HEK293T (cell line): ENCODE results near the gene SPDYE2.
"Not testable (repeated sequence)": the region's sequence is repeated elsewhere in the genome, so short reads cannot be mapped to it uniquely, and the experiment has no call there.

Experiments
- ARNT ChIP-seq: fragments of 450-650 bp; IDR thresholded peaks from 2 replicates; pipeline ENCODE4 v1.6.1; 2017; ENCODE audit warnings: mild to moderate bottlenecking
- BHLHE40 ChIP-seq: fragments of 450-650 bp; IDR thresholded peaks from 2 replicates; pipeline ENCODE4 v1.6.1; 2016; ENCODE audit warnings: mild to moderate bottlenecking, moderate library complexity, borderline replicate concordance
- FOXA1 ChIP-seq: fragments of 450-650 bp; IDR thresholded peaks from 2 replicates; pipeline ENCODE4 v1.6.1; 2016; ENCODE audit warnings: mild to moderate bottlenecking
- HDGF ChIP-seq: fragments of 450-650 bp; IDR thresholded peaks from 2 replicates; pipeline ENCODE4 v1.6.1; 2017; ENCODE audit warnings: antibody characterized with exemption, borderline replicate concordance
- SP1 ChIP-seq: fragments of 450-650 bp; IDR thresholded peaks from 2 replicates; pipeline ENCODE4 v1.6.1; 2017
- TARDBP ChIP-seq: fragments of 450-650 bp; IDR thresholded peaks from 2 replicates; pipeline ENCODE4 v1.6.1; 2016

GRCh38 chr7:102593637-102594334, 42.8 kb downstream of the SPDYE2 start:
- not testable (repeated sequence) for TF ChIP-seq FOXA1, BHLHE40, HDGF, ARNT, TARDBP, SP1
